HG03097 (cell line): ENCODE data around the gene COX7A2.

ENCODE experiments used
- ATAC-seq: cut with Tn5 transposase; IDR thresholded peaks from one replicate; pipeline ENCODE4 v1.9.1; 2021; ENCODE audit not compliant: unreplicated experiment, low FRiP score

COX7A2 gene

GRCh38 chr6:75243333-75244062 is at the start of gene COX7A2:
Gene COX7A2, minus strand, starts transcription at chr6:75243801. Its CDS starts 67 bp downstream, at chr6:75243734.
- peak; percentile 95 for ATAC-seq

GRCh38 chr6:75292555-75292954 is 49.0 kb upstream of the COX7A2 start:
- ATAC-seq: no peak

- no peak for ATAC-seq
These were observed 48.1 kb upstream of the COX7A2 start for GRCh38 chr6:75291744-75292143.

- ATAC-seq: no peak
These were observed 47.7 kb upstream of the COX7A2 start for GRCh38 chr6:75291331-75291730.

- no peak for ATAC-seq
These were observed 46.7 kb upstream of the COX7A2 start for GRCh38 chr6:75290136-75290945.

- no peak for ATAC-seq
These were observed 44.4 kb upstream of the COX7A2 start for GRCh38 chr6:75288023-75288422.

GRCh38 chr6:75287424-75287823 is 43.8 kb upstream of the COX7A2 start:
- no peak for ATAC-seq

- no peak for ATAC-seq
These were observed 43.4 kb upstream of the COX7A2 start for GRCh38 chr6:75286955-75287354.

GRCh38 chr6:75285283-75285639 is 41.7 kb upstream of the COX7A2 start:
- ATAC-seq: no peak

- peak; percentile 90 for ATAC-seq
These were observed 41.2 kb upstream of the COX7A2 start, which contains the start of gene TMEM30A for GRCh38 chr6:75284632-75285282. Gene TMEM30A, minus strand, starts transcription at chr6:75284792. Its CDS starts 154 bp downstream, at chr6:75284638.

GRCh38 chr6:75283907-75284631 is 40.5 kb upstream of the COX7A2 start:
- peak; percentile 20 for ATAC-seq

- ATAC-seq: no peak
These were observed 39.1 kb upstream of the COX7A2 start for GRCh38 chr6:75282706-75283105.

GRCh38 chr6:75281653-75282052 is 38.1 kb upstream of the COX7A2 start:
- no peak for ATAC-seq

- no peak for ATAC-seq
These were observed 36.7 kb upstream of the COX7A2 start for GRCh38 chr6:75280131-75280855.

- ATAC-seq: no peak
These were observed 35.8 kb upstream of the COX7A2 start for GRCh38 chr6:75279418-75279817.

GRCh38 chr6:75278474-75279077 is 35.0 kb upstream of the COX7A2 start:
- ATAC-seq: no peak

GRCh38 chr6:75275067-75275466 is 31.5 kb upstream of the COX7A2 start:
- no peak for ATAC-seq

- ATAC-seq: no peak
These were observed 29.4 kb upstream of the COX7A2 start for GRCh38 chr6:75273009-75273408.

GRCh38 chr6:75272145-75272840 is 28.7 kb upstream of the COX7A2 start:
- no peak for ATAC-seq
